Activated T-cell treated with anti-CD3 and anti-CD28 coated beads for 4 hours (primary cell): ENCODE data around the gene USP34.

Experiments used
- DNase-seq: peaks from one replicate; pipeline ENCODE4 v3.0.0-alpha.2; 2020

Gene USP34

GRCh38 chr2:61144697-61145268 lies 326.1 kb downstream of the USP34 start:
- DNase-seq: peak; percentile 94

GRCh38 chr2:61141151-61141550 lies 329.7 kb downstream of the USP34 start:
- no peak for DNase-seq

GRCh38 chr2:61138859-61139258 lies 332.0 kb downstream of the USP34 start:
- DNase-seq: no peak
